Measurements from ENCODE around the gene BTBD9. TPM values are rescaled to one million over a fixed set of nuclear protein-coding genes. Genes with fewer than 3 reads are reported as not detected.

BTBD9 gene
- total RNA-seq, 1 donor = 25.3 TPM

DNA sequence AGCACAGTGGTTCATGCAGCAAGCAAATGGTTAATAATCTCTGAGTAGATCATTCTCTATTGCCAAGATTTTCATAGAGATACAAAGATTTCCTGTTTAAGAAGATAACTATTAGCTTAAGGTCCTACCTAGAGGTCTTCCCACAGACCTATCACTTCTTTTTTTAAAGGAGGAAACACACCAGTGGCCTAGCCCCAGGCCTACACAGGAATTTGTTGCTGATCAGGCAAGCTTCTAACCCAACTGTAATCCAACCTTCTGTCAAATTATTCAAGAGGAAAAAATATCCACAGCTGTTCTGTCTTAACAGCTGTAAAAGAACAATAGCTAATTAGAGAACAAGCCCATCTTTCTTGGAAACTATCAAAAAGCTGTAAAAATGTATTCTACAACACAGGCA, 332.8 kb downstream of the BTBD9 start:
- no peak overlapping the region for H3K27ac ChIP-seq (ENCODE audit: low read depth, low read length)
- no peak for DNase-seq (ENCODE audit: insufficient read length, low spot score, missing footprints)
- TF ChIP-seq, protein P1, sequence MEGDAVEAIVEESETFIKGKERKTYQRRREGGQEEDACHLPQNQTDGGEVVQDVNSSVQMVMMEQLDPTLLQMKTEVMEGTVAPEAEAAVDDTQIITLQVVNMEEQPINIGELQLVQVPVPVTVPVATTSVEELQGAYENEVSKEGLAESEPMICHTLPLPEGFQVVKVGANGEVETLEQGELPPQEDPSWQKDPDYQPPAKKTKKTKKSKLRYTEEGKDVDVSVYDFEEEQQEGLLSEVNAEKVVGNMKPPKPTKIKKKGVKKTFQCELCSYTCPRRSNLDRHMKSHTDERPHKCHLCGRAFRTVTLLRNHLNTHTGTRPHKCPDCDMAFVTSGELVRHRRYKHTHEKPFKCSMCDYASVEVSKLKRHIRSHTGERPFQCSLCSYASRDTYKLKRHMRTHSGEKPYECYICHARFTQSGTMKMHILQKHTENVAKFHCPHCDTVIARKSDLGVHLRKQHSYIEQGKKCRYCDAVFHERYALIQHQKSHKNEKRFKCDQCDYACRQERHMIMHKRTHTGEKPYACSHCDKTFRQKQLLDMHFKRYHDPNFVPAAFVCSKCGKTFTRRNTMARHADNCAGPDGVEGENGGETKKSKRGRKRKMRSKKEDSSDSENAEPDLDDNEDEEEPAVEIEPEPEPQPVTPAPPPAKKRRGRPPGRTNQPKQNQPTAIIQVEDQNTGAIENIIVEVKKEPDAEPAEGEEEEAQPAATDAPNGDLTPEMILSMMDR (IDR thresholded peaks at IDR 0.05; ENCODE audit: extremely low read depth, low read depth, low read length) = no peak

DNA sequence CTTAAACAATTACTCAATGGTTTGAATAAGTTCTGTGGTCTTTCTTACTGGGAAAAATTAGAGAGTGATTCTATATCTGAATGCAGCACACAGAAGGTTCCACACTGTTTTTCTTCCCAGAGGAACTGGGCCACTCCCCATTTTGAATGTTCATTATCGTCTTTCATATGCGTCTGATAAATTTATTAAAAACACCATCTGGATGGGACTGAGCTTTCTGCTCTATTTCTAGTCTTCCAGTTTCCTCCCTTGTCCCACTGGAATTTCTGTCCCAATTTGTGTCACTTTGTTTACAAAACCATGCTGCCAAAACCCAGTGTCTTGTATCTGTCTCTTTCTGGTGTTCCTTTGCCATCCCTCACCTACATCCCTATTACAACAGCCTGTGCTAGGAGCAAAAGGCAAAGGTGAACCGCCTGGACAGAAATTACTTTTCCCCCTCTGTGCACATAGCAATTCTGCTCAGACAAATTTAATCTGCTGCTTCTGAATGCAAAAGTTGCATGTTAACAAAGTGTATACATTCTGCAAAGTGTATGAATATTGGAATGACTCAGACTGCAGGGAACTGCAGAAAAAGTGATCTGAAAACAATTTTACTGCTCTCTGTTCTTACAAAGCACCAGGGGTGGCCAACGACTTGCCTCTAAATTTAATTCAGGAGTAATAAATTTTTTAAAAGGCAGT, 333.6 kb downstream of the BTBD9 start:
- H2AFZ ChIP-seq (ENCODE audit: low read length) = no peak overlapping the region
- H4K20me1 ChIP-seq (ENCODE audit: insufficient read depth, low read length) = no peaks in the 10 kb centered on the region
- no peak overlapping the region for H3K4me3 ChIP-seq (ENCODE audit: insufficient read depth, low read length)
- no peak for DNase-seq (ENCODE audit: insufficient read length, low spot score, missing footprints)
- H3K4me1 ChIP-seq (ENCODE audit: insufficient read depth, low read length) = no peaks in the 10 kb centered on the region
- H3K36me3 ChIP-seq (ENCODE audit: insufficient read depth, low read length) = no peaks in the 10 kb centered on the region
- no peaks in the 10 kb centered on the region for H3K9me3 ChIP-seq (ENCODE audit: low read depth, low read length)
- no peaks in the 10 kb centered on the region for H3K79me2 ChIP-seq (ENCODE audit: insufficient read depth, low read length)
- no peak overlapping the region for H3K4me2 ChIP-seq (ENCODE audit: insufficient read depth, low read length)
- no peaks in the 10 kb centered on the region for H3K27me3 ChIP-seq (ENCODE audit: insufficient read depth, low read length)
- no peak overlapping the region for H3K27ac ChIP-seq (ENCODE audit: low read depth, low read length)
- TF ChIP-seq, protein P1 (IDR thresholded peaks at IDR 0.05; ENCODE audit: extremely low read depth, low read depth, low read length) = no peak

More for the DNA sequence above, 332.8 kb downstream of the BTBD9 start:
- H3K79me2 ChIP-seq (ENCODE audit: insufficient read depth, low read length) = no peaks in the 10 kb centered on the region
- no peaks in the 10 kb centered on the region for H3K9me3 ChIP-seq (ENCODE audit: low read depth, low read length)
- no peak overlapping the region for H3K4me3 ChIP-seq (ENCODE audit: insufficient read depth, low read length)
- no peaks in the 10 kb centered on the region for H3K36me3 ChIP-seq (ENCODE audit: insufficient read depth, low read length)
- H2AFZ ChIP-seq (ENCODE audit: low read length) = no peak overlapping the region
- H3K4me2 ChIP-seq (ENCODE audit: insufficient read depth, low read length) = no peak overlapping the region
- H3K27me3 ChIP-seq (ENCODE audit: insufficient read depth, low read length) = no peaks in the 10 kb centered on the region
- H4K20me1 ChIP-seq (ENCODE audit: insufficient read depth, low read length) = no peaks in the 10 kb centered on the region
- H3K4me1 ChIP-seq (ENCODE audit: insufficient read depth, low read length) = no peaks in the 10 kb centered on the region

DNA sequence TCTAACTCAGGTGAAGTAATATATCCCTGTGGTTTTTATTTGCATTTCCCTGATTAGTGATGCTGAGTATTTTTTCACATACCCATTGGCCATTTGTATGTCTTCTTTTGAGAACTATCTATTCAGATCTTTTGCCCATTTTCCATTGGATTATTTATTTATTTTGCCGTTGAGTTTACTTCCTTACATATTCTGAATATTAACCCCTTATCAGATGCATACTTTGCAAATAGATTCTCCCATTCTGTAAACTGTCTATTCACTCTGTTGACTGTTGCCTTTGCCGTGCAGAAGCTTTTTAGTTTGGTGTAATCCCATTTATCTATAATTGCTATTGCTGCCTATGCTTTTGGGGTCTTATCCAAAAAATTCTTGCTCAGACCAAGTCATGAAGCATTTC, 336.9 kb downstream of the BTBD9 start:
- no peak for DNase-seq (ENCODE audit: insufficient read length, low spot score, missing footprints)
- Histone ChIP-seq H3K27ac (ENCODE audit: low read depth, low read length) (no peak overlapping the region), H3K4me1 (ENCODE audit: insufficient read depth, low read length) (no peaks in the 10 kb centered on the region), H3K4me3 (ENCODE audit: insufficient read depth, low read length) (no peak overlapping the region), H3K79me2 (ENCODE audit: insufficient read depth, low read length) (no peaks in the 10 kb centered on the region), H3K9me3 (ENCODE audit: low read depth, low read length) (no peaks in the 10 kb centered on the region), H3K4me2 (ENCODE audit: insufficient read depth, low read length) (no peak overlapping the region), H4K20me1 (ENCODE audit: insufficient read depth, low read length) (no peaks in the 10 kb centered on the region), H2AFZ (ENCODE audit: low read length) (no peak overlapping the region), H3K36me3 (ENCODE audit: insufficient read depth, low read length) (no peaks in the 10 kb centered on the region), H3K27me3 (ENCODE audit: insufficient read depth, low read length) (no peaks in the 10 kb centered on the region)
- TF ChIP-seq, protein P1 (IDR thresholded peaks at IDR 0.05; ENCODE audit: extremely low read depth, low read depth, low read length) = no peak

DNA sequence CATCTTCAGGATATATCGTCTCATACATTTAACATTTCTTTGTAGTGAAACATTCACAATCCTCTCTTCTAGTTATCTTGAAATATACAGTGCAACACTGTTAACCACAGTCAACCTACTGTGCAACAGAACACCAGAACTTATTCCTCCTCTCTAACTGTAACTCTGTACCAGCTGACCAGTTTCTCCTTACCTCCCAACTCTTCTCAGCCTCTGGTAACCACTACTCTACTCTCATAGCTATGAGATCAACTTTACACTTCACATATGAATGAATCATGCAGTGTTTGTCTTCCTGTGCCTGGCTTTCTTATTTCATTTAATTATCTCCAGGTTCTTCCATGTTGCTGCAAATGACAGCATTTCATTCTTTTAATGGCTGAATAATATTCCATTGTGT, 337.6 kb downstream of the BTBD9 start:
- H3K27ac ChIP-seq (ENCODE audit: low read depth, low read length) = no peak overlapping the region
- H4K20me1 ChIP-seq (ENCODE audit: insufficient read depth, low read length) = no peaks in the 10 kb centered on the region
- TF ChIP-seq, protein P1 (IDR thresholded peaks at IDR 0.05; ENCODE audit: extremely low read depth, low read depth, low read length) = no peak
- H3K4me1 ChIP-seq (ENCODE audit: insufficient read depth, low read length) = no peaks in the 10 kb centered on the region
- no peak overlapping the region for H3K4me3 ChIP-seq (ENCODE audit: insufficient read depth, low read length)
- no peaks in the 10 kb centered on the region for H3K27me3 ChIP-seq (ENCODE audit: insufficient read depth, low read length)
- no peak for DNase-seq (ENCODE audit: insufficient read length, low spot score, missing footprints)
- no peaks in the 10 kb centered on the region for H3K9me3 ChIP-seq (ENCODE audit: low read depth, low read length)
- H3K4me2 ChIP-seq (ENCODE audit: insufficient read depth, low read length) = no peak overlapping the region
- no peak overlapping the region for H2AFZ ChIP-seq (ENCODE audit: low read length)
- no peaks in the 10 kb centered on the region for H3K79me2 ChIP-seq (ENCODE audit: insufficient read depth, low read length)
- no peaks in the 10 kb centered on the region for H3K36me3 ChIP-seq (ENCODE audit: insufficient read depth, low read length)

All from osteoblast (primary cell).